Mesodermal cell (in vitro differentiated cells): ENCODE data around the gene ZWILCH.
"Not testable (repeated sequence)": the region's sequence is repeated elsewhere in the genome, so short reads cannot be mapped to it uniquely, and the experiment has no call there.

ENCODE experiments used
- H3K27ac ChIP-seq: 2 replicates; pipeline ENCODE4 v1.7.0; 2013; ENCODE audit warnings: mild to moderate bottlenecking, low read depth, low read length, moderate library complexity; ENCODE audit not compliant: severe bottlenecking
- H3K36me3 ChIP-seq: 2 replicates; pipeline ENCODE4 v1.7.1; 2013; ENCODE audit warnings: mild to moderate bottlenecking, low read length, moderate library complexity; ENCODE audit not compliant: control insufficient read depth, insufficient read depth
- H3K4me1 ChIP-seq: one replicate; pipeline ENCODE4 v1.7.1; 2013; ENCODE audit warnings: mild to moderate bottlenecking, low read length; ENCODE audit not compliant: insufficient read depth, control insufficient read depth, poor library complexity, severe bottlenecking
- H3K4me3 ChIP-seq: 2 replicates; pipeline ENCODE4 v1.7.0; 2013; ENCODE audit warnings: low read length, control low read depth, mild to moderate bottlenecking; ENCODE audit not compliant: insufficient read depth, poor library complexity, severe bottlenecking; ENCODE audit errors: extremely low read depth
- H3K9me3 ChIP-seq: 2 replicates; pipeline ENCODE4 v1.7.1; 2013; ENCODE audit warnings: mild to moderate bottlenecking, low read length, moderate library complexity; ENCODE audit not compliant: control insufficient read depth
- WGBS, 2 experiments: methylation state at CpG; one replicate each; pipeline ENCODE4 v1.1.5; 2013; ENCODE audit warnings: missing lambda C conversion rate in 2 of 2; ENCODE audit not compliant: insufficient coverage in 2 of 2; 5-methylcytosine and 5-hydroxymethylcytosine counted together

ZWILCH gene

GRCh38 chr15:66503041-66503648, 2.0 kb upstream of the ZWILCH start:
- WGBS, 2 experiments: 37 to 72% methylated on average over 2 to 4 of the region's 13 CpGs
- H3K36me3 ChIP-seq: peaks cover 57% of the 10 kb centered on the region
- not testable (repeated sequence) for H3K4me1 ChIP-seq, H3K9me3 ChIP-seq, H3K27ac ChIP-seq
- H3K4me3 ChIP-seq: peak overlapping the region; percentile 83

- Histone ChIP-seq H3K4me3 (peak overlapping the region; percentile 83), H3K36me3 (peaks cover 57% of the 10 kb centered on the region), H3K9me3 (no peaks in the 10 kb centered on the region), H3K4me1 (peaks cover 7% of the 10 kb centered on the region), H3K27ac (peak overlapping the region; percentile 94)
- WGBS, 2 experiments: 0 to 1% methylated on average over 6 to 10 of the region's 12 CpGs
Observed at GRCh38 chr15:66503780-66504562, 1.2 kb upstream of the ZWILCH start.

- 2 to 3% methylated on average over 11 to 12 of the region's 13 CpGs for WGBS, 2 experiments
- Histone ChIP-seq H3K27ac (peak overlapping the region; percentile 94), H3K4me3 (peak overlapping the region; percentile 83), H3K36me3 (peaks cover 47% of the 10 kb centered on the region), H3K9me3 (no peaks in the 10 kb centered on the region), H3K4me1 (peaks cover 7% of the 10 kb centered on the region)
Observed at GRCh38 chr15:66505430-66505811, 295 bp downstream of the ZWILCH start.

GRCh38 chr15:66505818-66506217, 692 bp downstream of the ZWILCH start:
- H3K4me1 ChIP-seq: peaks cover 7% of the 10 kb centered on the region
- peak overlapping the region; percentile 83 for H3K4me3 ChIP-seq
- no peak overlapping the region for H3K27ac ChIP-seq
- no peaks in the 10 kb centered on the region for H3K9me3 ChIP-seq
- H3K36me3 ChIP-seq: peaks cover 47% of the 10 kb centered on the region
- 17 to 68% methylated on average over 1 to 3 of the region's 4 CpGs for WGBS, 2 experiments

- Histone ChIP-seq H3K27ac (no peak overlapping the region), H3K4me3 (no peak overlapping the region), H3K9me3 (no peaks in the 10 kb centered on the region), H3K4me1 (peaks cover 3% of the 10 kb centered on the region), H3K36me3 (peaks cover 39% of the 10 kb centered on the region)
- WGBS, 2 experiments: 100% methylated on average over 2 of the region's 3 CpGs; no CpG with 5 or more reads in 1 of the 2 experiments
Observed at GRCh38 chr15:66508293-66508883, 3.3 kb downstream of the ZWILCH start.

- Histone ChIP-seq H3K4me3 (no peak overlapping the region), H3K4me1 (peaks cover 17% of the 10 kb centered on the region), H3K9me3 (no peaks in the 10 kb centered on the region), H3K27ac (no peak overlapping the region), H3K36me3 (peaks cover 78% of the 10 kb centered on the region)
- 100% methylated on average over 2 of the region's 3 CpGs for WGBS, 2 experiments
Observed at GRCh38 chr15:66514586-66514985, 9.5 kb downstream of the ZWILCH start.

- H3K9me3 ChIP-seq: no peaks in the 10 kb centered on the region
Observed at GRCh38 chr15:66515901-66516322, 10.8 kb downstream of the ZWILCH start.

GRCh38 chr15:66523926-66524325, 18.8 kb downstream of the ZWILCH start:
- H3K36me3 ChIP-seq: peaks cover 80% of the 10 kb centered on the region
- no peak overlapping the region for H3K27ac ChIP-seq
- H3K9me3 ChIP-seq: no peaks in the 10 kb centered on the region
- no CpG with 5 or more reads among the region's 3 CpGs for WGBS, 2 experiments
- H3K4me1 ChIP-seq: peaks cover 3% of the 10 kb centered on the region
- H3K4me3 ChIP-seq: no peak overlapping the region

More at GRCh38 chr15:66515901-66516322, 10.8 kb downstream of the ZWILCH start:
- Histone ChIP-seq H3K4me3 (no peak overlapping the region), H3K27ac (peak overlapping the region; percentile 49), H3K4me1 (peaks cover 17% of the 10 kb centered on the region), H3K36me3 (peaks cover 82% of the 10 kb centered on the region)
- WGBS, 2 experiments: 89 to 90% methylated on average over 2 of the region's 2 CpGs

- 89 to 90% methylated on average over 3 of the region's 4 CpGs for WGBS, 2 experiments
- H3K27ac ChIP-seq: no peak overlapping the region
- H3K9me3 ChIP-seq: no peaks in the 10 kb centered on the region
- peaks cover 3% of the 10 kb centered on the region for H3K4me1 ChIP-seq
- H3K36me3 ChIP-seq: peaks cover 77% of the 10 kb centered on the region
- H3K4me3 ChIP-seq: no peak overlapping the region
Observed at GRCh38 chr15:66524838-66525237, 19.7 kb downstream of the ZWILCH start.

- Histone ChIP-seq H3K27ac (no peak overlapping the region), H3K4me1 (no peaks in the 10 kb centered on the region), H3K36me3 (peaks cover 59% of the 10 kb centered on the region), H3K9me3 (no peaks in the 10 kb centered on the region), H3K4me3 (no peak overlapping the region)
- WGBS, 2 experiments: 89 to 92% methylated on average over 8 to 9 of the region's 9 CpGs
Observed at GRCh38 chr15:66535056-66535455, 29.9 kb downstream of the ZWILCH start.
